HG02981 (cell line): Measurements from ENCODE around the gene CLEC4D.
"Not testable (repeated sequence)": the region's sequence is repeated elsewhere in the genome, so short reads cannot be mapped to it uniquely, and the experiment has no call there.

Experiments
- ATAC-seq: cut with Tn5 transposase; IDR thresholded peaks from one replicate; pipeline ENCODE4 v1.9.1; 2021; ENCODE audit warnings: mild to moderate bottlenecking, moderate library complexity; ENCODE audit not compliant: unreplicated experiment

Gene CLEC4D

GRCh38 chr12:8527250-8528130, 14.2 kb downstream of the CLEC4D start:
- ATAC-seq: no peak

DNA sequence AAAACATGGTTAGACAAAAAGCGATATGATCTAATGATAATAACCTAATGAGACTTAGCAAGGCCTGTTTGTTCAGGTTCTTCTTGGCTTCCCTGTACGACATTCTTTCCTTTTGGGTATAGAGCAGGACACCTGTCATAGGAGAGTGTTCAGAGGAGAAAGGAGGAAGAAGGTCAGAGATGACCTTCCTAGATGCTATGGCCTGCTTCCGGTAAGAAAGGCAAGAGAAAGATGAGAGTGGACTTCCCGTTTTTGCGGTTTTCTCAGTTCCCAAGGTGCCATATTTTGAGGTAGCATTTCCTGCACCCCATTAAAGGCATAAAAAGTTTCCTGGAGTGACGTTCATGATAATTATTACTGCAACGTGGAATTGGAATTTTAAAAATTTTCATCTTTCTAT, 18.7 kb downstream of the CLEC4D start:
- ATAC-seq: no peak

DNA sequence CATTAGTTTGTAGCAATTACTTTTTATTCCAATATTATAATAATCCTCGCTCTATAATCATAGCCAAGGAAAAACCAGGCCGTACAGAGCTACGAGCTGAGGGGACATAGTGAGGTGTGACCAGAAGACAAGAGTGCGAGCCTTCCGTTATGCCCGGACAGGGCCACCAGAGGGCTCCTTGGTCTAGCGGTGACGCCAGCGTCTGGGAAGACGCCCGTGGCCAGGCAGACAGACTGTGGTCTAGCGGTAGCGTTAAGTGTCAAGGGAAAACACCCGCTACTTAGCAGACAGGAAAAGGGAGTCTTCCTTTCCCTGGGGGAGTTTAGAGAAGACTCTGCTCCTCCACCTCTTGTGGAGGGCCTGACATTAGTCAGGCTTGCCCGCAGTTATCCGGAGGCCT, 24.5 kb downstream of the CLEC4D start:
- not testable (repeated sequence) for ATAC-seq

DNA sequence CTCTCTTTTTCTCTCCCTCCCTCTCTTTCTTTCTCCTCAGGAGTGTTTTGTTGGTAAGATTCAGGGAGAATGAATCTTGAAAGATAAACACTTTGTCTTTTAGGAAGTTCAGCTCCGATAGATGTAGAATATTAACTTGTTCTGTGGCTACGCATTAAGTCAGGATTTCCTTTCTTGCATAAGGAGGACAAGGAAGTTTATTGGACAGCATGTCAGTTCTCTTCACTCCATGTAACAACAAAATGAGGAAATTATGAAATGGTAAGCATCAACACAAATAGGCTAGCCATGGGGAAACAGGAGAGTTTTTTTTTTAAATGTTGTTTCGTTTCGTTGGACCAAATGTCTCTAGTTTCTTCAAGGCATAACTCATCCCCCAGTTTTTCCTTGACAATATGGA, 27.5 kb downstream of the CLEC4D start, which contains the start of gene CLEC4E:
Gene CLEC4E, minus strand, starts transcription at position 75 of the 400 bp plus-strand sequence. CDS start 108 bp downstream, outside the sequence.
- ATAC-seq: not testable (repeated sequence)

DNA sequence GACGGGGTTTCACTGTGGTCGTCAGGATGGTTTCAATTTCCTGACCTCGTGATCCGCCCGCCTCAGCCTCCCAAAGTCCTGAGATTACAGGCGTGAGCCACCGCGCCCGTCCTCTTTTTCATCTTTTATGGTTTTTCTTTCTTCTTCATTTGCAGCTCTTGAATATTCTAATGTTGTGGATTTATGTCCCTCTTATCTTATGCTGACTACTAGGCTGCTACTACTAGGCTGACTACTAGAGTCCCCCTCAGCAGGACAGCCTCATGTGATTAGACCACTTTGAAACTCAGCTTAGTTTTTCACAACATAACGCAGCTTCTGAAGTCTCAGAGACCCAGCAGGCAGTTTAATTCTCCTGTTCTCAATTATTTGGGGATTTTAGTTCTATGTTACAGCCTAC, 28.3 kb downstream of the CLEC4D start:
- ATAC-seq: no peak

- peak; percentile 54 for ATAC-seq
These were observed 31.0 kb downstream of the CLEC4D start for GRCh38 chr12:8544295-8544694.

DNA sequence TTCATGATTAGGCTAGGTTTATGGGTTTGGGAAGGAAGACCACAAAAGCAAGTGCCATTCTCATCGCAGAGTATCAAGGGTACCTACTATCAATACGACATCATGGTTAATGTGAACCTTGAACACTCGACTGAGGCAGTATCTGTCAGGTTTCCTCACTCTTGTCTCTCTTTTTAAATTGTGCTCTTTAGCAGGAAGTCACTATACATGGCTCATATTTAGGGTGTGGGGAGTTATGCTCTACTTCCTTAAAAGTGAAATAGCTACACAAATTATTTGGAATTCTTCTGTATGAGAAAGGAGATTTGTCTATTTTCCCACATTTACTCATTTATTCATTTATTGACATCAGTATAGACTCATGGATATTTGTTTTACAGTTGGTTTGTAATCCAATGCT, 33.3 kb downstream of the CLEC4D start:
- ATAC-seq: no peak

DNA sequence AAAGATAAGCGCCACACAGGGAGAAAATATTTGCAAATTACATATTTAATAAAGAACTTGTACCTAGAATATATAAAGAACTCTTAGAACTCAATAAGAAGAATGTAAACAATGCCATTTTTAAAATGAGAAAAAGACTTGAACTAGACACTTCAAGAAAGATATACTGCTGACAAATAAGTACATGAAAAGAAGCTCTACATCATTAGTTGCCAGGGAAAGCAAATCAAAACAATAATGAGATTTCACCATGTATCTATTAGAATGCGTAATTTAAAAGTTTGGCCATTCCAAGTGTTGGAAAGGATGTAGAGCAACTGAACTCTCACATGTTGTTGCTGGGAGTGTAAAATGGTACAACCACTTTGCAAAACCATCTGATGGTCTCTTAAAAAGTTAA, 34.3 kb downstream of the CLEC4D start:
- no peak for ATAC-seq

GRCh38 chr12:8548192-8548591, 34.9 kb downstream of the CLEC4D start:
- ATAC-seq: no peak

GRCh38 chr12:8549381-8549780, 36.1 kb downstream of the CLEC4D start:
- ATAC-seq: no peak

DNA sequence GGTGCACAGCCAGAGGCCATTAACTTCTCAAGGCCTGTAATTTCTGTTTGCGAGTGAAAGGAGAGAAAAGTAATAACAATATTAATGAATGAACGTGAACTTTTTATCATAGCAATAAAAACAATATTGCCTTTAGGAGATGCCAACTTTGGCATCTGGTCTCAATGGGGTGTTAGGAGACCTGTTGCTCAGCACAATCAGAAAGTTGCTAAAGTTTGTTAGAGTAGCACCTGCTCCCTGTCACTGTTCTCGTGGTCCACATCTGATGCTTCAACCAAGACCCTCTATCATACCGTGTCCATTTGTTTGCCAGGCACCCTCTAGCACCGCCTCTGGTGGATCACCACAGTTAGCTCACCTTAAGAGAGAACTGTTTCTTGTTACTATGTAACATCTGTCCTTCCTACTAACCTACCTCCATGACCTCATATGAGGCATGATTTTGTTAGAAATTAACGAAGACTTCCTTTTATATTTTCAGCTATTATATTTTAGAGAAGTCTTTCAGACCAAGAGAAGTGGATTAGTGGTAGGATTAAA, 39.9 kb downstream of the CLEC4D start:
- ATAC-seq: no peak

GRCh38 chr12:8554451-8555195, 41.3 kb downstream of the CLEC4D start:
- no peak for ATAC-seq

DNA sequence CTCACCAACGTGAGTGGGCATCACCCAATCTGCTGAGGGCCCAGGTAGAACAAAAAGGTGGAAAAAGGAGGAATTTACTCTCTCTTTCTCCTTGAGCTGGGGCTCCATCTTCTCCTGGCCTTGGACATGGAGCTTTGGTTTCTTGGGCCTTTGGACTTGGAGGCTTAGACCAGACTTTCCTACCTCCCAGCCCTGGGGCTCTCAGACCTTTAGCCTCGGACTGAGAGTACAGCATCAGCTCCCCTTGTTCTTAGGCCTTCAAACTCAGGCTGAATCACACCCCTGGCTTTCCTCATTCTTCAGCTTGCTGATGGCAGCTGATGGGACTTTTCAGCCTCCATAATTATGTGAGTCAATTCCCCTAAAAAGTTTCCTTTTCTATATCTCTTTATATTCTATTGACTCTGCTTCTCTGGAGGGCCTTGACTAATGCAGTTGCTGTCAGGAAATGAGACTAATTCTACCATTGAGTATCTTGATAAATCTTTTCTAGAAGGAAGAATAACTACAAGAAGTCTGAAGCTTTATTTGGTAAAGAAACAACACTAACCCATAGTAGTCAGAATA, 43.3 kb downstream of the CLEC4D start:
- ATAC-seq: no peak

DNA sequence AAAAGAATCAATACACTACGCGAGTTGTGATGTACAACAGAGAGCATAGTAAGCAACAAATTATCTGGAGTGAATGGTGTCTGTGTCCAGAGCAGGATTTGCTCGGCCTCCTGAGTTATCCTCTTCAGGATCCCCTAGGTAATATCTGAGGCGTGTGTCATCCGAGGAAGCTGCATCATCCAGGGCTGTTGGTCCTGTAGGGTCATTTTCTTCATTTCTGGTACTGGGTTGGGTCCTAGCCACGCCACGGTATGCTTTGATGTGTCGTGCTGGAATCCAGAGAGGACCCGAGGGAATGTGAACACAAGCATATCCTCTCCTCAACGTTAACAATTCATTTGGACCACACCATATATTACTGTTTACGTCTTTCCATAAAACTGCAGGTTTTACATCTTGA, 46.4 kb downstream of the CLEC4D start:
- ATAC-seq: no peak

DNA sequence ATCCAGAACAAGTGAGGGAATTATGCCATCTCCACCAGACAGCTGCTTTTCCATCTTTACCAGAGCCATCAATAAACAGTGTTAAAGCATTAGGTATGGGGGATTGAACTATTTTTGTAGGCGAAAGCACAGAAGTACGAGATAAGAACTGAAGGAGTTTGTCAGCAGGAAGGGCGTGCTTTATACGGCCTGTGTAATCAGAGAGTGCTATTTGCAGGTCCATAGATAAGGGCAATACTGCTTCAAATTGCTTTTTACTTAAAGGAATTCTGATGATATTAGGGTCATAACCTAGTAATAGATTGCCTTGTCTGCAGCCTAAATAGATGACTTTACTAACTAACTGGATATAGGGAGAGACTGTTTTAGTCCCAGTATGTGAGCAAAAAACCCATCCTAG, 47.7 kb downstream of the CLEC4D start:
- ATAC-seq: no peak

DNA sequence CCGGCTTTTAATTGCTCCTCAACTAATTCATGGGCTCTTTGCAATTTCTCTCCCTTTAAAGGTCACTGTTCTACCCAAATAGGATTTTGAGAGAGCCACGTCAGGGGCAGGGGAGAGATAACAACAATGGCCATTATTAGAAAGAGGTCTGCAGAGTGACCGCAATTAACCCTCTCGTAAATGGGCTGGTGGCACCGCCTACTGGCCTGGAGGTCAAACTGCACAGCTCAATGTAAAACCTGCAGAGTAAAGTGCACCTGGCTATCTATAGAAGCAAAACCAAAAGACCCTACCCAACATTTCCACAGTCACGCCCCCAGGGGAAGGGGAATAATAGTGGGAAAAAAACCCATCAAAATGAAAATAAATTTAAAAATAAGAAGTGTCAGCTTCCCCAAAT, 49.0 kb downstream of the CLEC4D start:
- ATAC-seq: no peak

GRCh38 chr12:8563356-8563755, 50.1 kb downstream of the CLEC4D start:
- ATAC-seq: no peak

- no peak for ATAC-seq
These were observed 51.4 kb downstream of the CLEC4D start for GRCh38 chr12:8564656-8565055.

DNA sequence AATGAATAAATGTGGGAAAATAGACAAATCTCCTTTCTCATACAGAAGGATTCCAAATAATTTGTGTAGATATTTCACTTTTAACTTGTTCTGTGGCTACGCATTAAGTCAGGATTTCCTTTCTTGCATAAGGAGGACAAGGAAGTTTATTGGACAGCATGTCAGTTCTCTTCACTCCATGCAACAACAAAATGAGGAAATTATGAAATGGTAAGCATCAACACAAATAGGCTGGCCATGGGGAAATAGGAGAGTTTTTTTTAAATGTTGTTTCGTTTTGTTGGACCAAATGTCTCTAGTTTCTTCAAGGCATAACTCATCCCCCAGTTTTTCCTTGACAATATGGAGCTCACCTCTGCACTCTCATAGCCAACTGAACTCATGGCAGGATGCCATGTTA, 52.7 kb downstream of the CLEC4D start:
- ATAC-seq: not testable (repeated sequence)

DNA sequence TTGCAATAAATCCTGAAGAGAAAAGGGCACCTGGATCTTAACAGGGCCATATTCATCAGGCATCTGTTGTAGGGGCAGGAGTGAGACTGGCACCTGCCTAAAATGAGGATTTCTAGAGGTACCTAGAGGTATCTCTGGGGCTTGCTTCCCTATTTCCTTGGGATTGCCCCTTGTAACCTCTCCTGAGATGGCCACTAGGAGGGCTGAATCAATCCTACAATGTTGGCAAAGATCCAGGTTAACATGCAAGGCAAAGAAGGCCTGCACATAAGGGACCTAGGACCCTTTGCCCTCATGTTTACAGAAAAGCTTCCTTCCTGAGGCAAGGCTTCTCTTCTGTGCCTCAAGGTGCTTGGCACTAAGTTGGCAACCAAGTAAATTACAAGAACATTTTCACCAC, 53.2 kb downstream of the CLEC4D start:
- no peak for ATAC-seq
